Measurements from ENCODE around the gene PPP1R11.
A peak's percentile ranks its signal among the peaks of the same experiment; 100 is the strongest.
"Not testable (repeated sequence)": the region's sequence is repeated elsewhere in the genome, so short reads cannot be mapped to it uniquely, and the experiment has no call there.

PPP1R11 gene

DNA sequence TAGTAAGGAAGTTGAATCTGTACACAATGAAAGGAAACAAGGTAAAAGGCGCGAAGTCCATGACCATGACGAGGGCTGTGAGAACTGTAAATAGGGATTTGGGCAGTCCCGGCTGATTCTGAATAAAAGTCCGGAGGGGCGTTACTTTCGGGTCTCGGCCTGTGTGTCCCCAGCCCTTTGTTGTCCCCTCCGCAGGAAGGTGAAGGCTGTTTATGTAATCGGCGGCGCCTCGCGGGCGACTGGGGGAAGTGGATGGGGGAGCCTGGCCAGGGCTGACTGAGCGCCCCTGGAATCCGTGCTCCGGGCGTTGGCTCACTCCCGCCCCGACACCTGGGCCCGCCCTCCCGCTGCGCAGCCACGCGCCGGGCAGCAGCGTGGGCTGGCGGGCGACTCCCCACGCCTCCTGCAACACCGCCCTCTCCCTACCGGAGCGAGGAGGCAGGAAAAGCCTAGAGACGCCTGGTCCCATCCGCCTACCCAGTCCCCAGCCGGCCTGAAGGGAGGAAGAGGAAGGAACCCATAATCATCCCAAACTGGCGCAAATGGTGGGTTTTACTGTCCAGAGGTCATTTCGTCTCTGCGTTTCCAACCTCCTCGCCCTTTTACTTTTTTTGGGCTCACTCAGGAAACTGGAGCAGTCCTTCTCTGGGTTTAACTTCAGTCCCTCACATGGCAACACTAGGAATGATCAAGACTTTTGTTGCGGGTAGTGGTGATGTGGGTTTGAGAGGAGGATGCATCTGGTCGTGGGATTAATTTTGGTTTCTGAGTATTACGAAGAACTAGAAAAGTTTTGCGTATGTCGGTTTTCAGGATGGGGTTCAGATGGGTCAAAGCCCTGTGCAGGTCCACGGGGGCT is 33.8 kb downstream of the PPP1R11 start:
- Mint-ChIP-seq H3K36me3 (ENCODE audit: low read depth) (no peaks in the 10 kb centered on the region), H3K4me1 (ENCODE audit: low read depth) (peaks cover 54% of the 10 kb centered on the region), H3K9me3 (no peaks in the 10 kb centered on the region), H3K27me3 (peaks cover 60% of the 10 kb centered on the region), H3K4me3 (peak overlapping the region; percentile 75), H3K27ac (peak overlapping the region; percentile 56)

DNA sequence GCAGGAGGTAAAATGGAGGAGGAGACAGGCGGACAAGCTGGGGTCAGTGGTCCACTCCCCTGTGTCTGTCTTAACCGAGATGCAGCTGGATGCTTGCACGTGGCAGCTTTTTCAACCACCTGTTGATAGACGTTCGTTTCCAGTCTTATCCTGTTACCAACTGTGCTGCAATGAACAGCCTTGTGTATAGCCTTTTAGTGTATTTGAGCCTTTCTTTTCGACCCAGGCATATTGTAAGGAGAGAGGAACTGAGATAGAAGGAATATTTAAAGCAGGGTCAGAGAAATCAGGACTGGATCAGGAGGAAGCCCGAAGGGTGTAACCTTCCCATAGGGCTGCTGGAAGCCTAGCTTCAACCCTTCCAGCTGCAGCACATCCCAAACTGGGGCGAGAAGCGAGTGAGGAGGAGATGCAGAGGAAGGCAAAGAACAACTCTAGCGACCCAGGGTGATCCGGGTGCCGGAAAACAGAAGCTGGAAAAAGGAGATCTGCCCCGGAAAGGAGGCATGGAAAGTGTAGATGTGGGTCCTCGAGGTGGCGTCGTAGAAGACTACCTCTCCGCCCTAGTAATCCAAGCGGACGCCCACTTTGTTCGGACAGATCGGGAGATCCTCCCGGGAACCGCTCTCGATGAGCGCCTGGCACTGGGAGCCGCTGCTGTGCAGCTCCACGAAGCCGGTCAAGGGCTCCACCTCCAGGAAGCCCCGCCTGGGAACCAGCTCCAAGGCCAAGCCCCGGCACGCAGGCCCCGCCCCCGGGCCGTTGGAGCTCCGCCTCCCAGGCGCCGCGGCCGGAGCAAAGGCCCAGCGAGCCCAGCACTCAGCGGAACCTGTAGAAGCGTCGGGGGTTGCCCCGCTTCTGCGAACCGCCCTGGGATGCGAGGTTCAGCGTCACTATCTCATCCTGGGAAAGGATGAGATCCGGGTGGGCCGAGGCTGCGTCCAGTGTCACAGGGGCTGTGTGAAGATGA is 34.7 kb downstream of the PPP1R11 start:
- H3K27ac Mint-ChIP-seq, result peak overlapping the region; percentile 56
- no peaks in the 10 kb centered on the region for H3K36me3 Mint-ChIP-seq (ENCODE audit: low read depth)
- H3K4me1 Mint-ChIP-seq (ENCODE audit: low read depth), result peaks cover 54% of the 10 kb centered on the region

DNA sequence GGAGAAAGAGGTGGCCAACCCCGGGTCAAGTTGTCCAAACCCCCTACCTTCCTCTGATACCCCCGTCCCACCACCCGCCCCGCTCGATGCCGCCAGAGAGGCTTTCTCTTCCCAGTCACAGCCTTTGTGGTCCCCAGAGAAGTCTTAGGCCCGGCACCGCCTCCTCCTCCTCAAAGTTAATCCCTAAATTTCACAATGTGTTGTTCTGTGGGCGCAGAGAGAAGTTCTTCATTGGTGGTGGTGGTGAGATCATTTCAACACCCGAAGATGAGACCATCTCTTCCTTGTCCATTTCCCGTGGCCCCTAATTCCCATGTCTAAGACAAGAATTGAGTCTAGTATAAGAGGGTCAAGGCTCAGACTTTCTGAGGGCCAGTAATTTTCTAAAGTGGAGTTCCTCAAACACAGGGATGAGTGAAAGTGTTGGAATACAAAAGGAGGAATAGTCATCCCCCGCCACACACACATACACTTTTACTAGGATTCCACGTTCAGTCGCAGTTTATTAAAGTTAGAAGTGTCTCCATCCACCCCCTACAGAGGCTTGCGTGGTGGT is 35.5 kb downstream of the PPP1R11 start:
- Mint-ChIP-seq H3K27me3 (peaks cover 53% of the 10 kb centered on the region), H3K27ac (no peak overlapping the region), H3K36me3 (ENCODE audit: low read depth) (no peaks in the 10 kb centered on the region), H3K4me3 (peak overlapping the region; percentile 80), H3K9me3 (no peaks in the 10 kb centered on the region), H3K4me1 (ENCODE audit: low read depth) (peaks cover 54% of the 10 kb centered on the region)

More for the DNA sequence above, 34.7 kb downstream of the PPP1R11 start:
- Mint-ChIP-seq H3K4me3 (peak overlapping the region; percentile 75), H3K27me3 (peaks cover 58% of the 10 kb centered on the region), H3K9me3 (no peaks in the 10 kb centered on the region)

DNA sequence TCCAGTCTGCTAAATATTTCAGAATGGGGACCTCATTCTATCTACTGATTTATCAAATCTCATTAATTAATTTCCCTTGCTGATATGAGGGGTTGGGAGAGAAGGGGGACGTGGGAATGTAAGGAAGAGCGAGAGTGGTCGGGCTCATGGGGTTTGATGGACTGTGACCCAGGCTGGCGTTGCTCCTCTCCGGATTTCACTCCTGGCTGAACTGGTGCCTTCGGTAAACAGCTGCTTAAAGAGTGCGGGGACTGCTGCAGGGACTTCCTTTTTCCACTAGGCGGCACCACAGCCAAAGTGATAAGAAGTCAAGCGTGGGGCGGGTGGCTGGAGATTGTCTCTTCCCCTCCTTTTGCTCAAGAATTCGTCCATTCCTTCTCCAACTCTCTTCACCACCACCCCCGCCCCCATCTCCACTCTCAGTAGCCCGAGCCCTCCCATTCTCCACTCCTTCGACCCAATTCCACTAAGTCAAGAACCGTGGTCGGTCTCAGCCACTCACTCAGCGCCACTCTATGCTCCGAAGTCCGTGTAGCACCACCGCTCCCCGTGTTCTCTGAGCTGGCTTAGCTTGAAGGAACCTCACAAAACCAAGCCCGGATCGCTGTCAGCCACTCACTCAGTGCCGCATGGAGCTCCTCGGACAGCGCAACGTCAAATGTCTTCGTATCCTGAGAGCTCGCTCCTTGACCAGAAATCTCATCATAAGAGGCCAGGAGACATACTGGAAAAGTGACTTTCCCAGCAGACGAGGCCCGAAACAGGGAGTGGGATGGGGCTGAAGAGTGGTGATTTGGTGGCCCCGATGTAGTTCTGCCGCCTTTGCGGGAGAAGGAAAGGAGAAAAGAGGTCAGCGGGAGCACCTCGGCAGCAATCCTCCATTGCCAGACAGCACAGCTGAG is 36.2 kb downstream of the PPP1R11 start:
- peaks cover 47% of the 10 kb centered on the region for H3K4me1 Mint-ChIP-seq (ENCODE audit: low read depth)
- peaks cover 60% of the 10 kb centered on the region for H3K27me3 Mint-ChIP-seq
- peak overlapping the region; percentile 80 for H3K4me3 Mint-ChIP-seq
- H3K27ac Mint-ChIP-seq, result peak overlapping the region; percentile 61
- no peaks in the 10 kb centered on the region for H3K36me3 Mint-ChIP-seq (ENCODE audit: low read depth)
- no peaks in the 10 kb centered on the region for H3K9me3 Mint-ChIP-seq

DNA sequence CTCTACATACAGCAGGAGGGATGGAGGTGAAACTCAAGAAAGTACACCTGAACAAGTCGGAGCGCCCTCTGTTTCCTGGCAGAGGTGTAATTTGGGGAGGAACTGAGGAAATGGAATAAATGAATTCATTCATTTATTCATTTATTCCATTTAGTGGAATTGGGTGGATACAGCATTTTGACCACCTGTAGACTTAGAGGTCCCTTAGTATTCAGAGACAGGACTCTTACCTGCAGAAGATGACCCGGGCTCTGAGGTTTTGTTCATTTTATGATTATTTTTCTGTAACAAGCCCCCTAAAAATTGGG is 36.8 kb downstream of the PPP1R11 start:
- H3K27me3 Mint-ChIP-seq, result peaks cover 60% of the 10 kb centered on the region
- peaks cover 44% of the 10 kb centered on the region for H3K4me1 Mint-ChIP-seq (ENCODE audit: low read depth)
- H3K9me3 Mint-ChIP-seq, result no peaks in the 10 kb centered on the region
- H3K36me3 Mint-ChIP-seq (ENCODE audit: low read depth), result no peaks in the 10 kb centered on the region
- no peak overlapping the region for H3K27ac Mint-ChIP-seq
- peak overlapping the region; percentile 80 for H3K4me3 Mint-ChIP-seq

DNA sequence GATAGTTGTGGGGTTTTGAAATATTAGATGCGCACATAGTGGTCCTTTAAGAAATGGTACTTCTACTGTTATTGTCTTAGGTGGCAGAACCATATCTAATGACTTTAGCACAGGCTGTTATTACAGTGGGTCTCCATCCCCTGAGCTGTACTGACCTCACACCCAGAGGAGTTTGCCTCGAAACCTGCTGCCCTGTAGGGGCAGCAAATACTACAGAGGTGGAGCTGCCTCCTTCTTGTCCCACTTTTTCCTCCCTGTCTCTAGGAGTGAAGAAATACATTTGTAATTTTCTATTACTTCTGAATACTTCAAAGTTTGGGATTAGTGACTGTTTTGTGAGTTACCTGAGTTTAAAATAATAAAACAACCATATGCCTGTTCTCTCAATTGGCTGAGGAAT is 37.7 kb downstream of the PPP1R11 start:
- no peak overlapping the region for H3K27ac Mint-ChIP-seq

DNA sequence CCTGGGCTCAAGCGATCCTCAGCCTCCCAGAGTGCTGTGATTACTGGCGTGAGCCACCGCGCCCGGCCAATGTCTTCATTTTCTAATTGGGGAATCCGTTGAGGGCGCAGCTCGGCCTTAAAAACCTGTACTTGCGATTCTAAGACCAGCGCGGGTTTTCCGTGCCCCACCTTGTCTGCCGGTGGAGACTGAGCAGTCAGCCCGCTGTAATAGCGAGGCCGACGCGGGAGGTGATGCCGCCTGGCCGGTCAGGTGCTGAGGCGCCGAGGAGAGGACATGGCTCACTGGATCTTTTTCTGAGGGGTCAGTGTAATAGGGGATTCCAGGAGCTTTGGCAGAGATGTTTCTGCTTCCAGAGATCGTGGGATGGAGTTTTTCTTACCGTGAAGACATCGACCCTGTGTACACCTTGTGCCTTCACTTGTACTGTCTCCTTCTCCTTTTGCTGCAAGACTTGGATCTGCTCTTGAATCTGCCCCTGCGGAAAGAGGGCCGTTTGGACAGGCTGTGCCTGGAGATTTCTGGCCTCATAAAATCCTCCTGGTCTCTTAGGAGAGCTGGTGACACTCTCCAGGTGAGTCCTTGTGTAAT is 44.4 kb downstream of the PPP1R11 start:
- no peaks in the 10 kb centered on the region for H3K9me3 Mint-ChIP-seq
- H3K27me3 Mint-ChIP-seq, result peaks cover 62% of the 10 kb centered on the region
- no peak overlapping the region for H3K27ac Mint-ChIP-seq
- no peaks in the 10 kb centered on the region for H3K36me3 Mint-ChIP-seq (ENCODE audit: low read depth)
- H3K4me1 Mint-ChIP-seq (ENCODE audit: low read depth), result peaks cover 13% of the 10 kb centered on the region
- no peak overlapping the region for H3K4me3 Mint-ChIP-seq

More for the DNA sequence above, 37.7 kb downstream of the PPP1R11 start:
- peaks cover 55% of the 10 kb centered on the region for H3K27me3 Mint-ChIP-seq
- no peak overlapping the region for H3K4me3 Mint-ChIP-seq
- H3K36me3 Mint-ChIP-seq (ENCODE audit: low read depth), result no peaks in the 10 kb centered on the region
- H3K9me3 Mint-ChIP-seq, result no peaks in the 10 kb centered on the region
- peaks cover 39% of the 10 kb centered on the region for H3K4me1 Mint-ChIP-seq (ENCODE audit: low read depth)

DNA sequence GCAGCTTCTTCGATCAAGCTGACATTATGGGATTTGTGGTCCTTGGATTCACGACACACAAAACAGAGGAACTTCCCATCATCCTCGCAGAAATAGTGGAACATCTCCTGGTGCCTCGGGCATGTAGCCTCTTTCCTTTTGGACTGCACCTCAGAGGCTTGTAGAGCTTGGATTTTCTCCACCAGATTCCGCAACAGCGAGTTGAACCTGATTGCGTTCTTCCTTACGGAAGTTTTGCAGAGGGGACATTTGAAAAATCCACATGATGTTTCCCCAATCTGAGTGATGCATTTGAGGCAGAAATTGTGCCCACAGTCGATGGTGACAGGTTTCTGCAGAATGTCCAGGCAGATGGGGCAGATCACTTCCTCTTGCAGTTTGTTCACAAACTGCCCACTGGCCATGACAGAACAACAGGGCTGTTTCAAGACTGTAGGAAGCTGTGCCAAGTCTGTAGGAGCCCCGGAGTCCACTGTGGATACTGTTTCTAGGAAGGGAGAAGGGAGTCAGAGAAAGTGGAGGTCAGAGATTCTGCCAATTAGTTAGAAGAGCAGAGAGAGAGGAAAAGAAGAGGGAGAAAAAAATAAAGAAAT is 45.5 kb downstream of the PPP1R11 start:
- Mint-ChIP-seq H3K9me3 (no peaks in the 10 kb centered on the region), H3K4me1 (ENCODE audit: low read depth) (peaks cover 13% of the 10 kb centered on the region), H3K4me3 (no peak overlapping the region), H3K36me3 (ENCODE audit: low read depth) (no peaks in the 10 kb centered on the region), H3K27ac (no peak overlapping the region), H3K27me3 (peaks cover 63% of the 10 kb centered on the region)

DNA sequence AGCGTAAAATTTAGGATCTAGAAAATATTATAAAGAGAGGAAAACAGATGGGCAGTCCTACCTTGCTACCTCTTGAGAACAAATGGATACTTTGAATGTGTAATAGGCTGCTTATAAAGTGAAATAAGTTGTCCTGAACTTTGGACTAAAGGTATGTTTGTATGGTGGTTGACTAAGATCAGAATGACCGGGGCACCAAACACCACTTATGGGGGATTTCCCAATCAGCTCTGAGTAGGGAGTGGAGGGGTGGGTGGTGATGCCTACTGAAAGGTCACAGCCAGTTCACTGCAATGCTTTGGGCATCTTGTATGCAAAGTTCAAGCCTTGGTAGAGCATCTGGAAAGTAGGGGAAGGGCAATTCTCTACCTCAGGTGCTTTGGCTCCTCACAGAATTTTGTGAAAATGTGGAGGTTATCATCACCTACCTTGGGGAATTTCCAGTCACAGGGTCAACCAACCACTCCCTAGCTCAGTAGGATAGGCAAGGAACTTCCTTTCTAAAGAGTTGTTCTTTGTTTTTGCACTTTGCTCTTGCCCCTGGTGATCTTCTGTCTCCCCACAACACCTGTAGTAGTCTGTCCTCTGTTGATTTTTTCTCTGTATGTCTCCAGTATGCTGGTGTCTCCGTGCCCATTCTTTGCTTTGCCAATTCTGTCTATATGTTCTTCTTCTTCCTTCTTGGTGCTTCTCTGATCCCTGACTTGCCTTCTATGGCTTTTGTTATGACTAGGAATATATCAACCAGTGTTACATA is 46.2 kb downstream of the PPP1R11 start, which contains the start of gene TRIM31:
Gene TRIM31, minus strand, starts transcription at position 88 of the 757 bp plus-strand sequence. CDS start 285 bp downstream, outside the sequence.
- H3K27ac Mint-ChIP-seq, result no peak within 1 kb of the TSS
- no peaks in the 10 kb centered on the region for H3K36me3 Mint-ChIP-seq (ENCODE audit: low read depth)
- peaks cover 59% of the 10 kb centered on the region for H3K27me3 Mint-ChIP-seq
- no peaks in the 10 kb centered on the region for H3K9me3 Mint-ChIP-seq
- H3K4me1 Mint-ChIP-seq (ENCODE audit: low read depth), result peaks cover 13% of the 10 kb centered on the region
- no peak within 1 kb of the TSS for H3K4me3 Mint-ChIP-seq

DNA sequence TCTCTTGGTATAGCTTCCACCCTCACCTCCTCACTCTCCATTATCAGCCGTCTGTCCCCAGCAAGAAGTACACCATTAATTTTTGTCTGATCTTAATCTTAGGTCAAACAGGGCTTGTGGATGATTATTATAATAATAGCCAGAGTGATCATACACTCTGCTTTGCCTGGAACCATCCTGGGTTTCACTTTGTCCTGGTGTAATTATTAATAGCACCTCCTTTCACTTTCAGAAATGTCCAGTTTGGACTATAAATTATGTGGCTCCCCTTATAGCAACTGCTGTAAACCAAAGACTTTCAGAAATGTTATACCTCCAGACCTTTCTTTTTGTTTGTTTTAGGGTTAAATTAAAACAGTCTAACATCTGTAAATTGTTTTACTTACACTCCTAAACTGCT is 46.8 kb downstream of the PPP1R11 start:
- peaks cover 52% of the 10 kb centered on the region for H3K27me3 Mint-ChIP-seq
- H3K36me3 Mint-ChIP-seq (ENCODE audit: low read depth), result no peaks in the 10 kb centered on the region
- H3K9me3 Mint-ChIP-seq, result no peaks in the 10 kb centered on the region
- no peak overlapping the region for H3K27ac Mint-ChIP-seq
- peaks cover 13% of the 10 kb centered on the region for H3K4me1 Mint-ChIP-seq (ENCODE audit: low read depth)
- no peak overlapping the region for H3K4me3 Mint-ChIP-seq

DNA sequence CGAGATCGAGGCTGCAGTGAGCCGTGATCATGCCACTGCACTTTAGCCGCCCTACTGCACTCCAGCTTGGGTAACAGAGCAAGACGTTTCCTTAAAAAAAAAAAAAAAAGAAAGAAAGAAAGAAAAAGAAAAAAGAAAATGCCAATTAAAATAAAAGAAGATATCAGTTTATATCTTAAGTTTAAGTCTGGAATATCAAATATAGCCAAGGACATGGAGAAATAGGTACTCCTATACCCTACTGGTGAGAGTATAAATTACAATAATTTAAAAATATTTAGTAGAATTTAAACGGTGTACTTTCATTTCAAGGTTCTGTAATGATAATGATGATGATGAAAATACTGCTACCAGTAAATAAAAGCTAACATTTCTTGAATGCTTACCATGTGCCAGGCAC is 49.7 kb downstream of the PPP1R11 start:
- Mint-ChIP-seq H3K4me3 (no peak overlapping the region), H3K4me1 (ENCODE audit: low read depth) (peaks cover 13% of the 10 kb centered on the region), H3K27ac (no peak overlapping the region), H3K9me3 (no peaks in the 10 kb centered on the region), H3K27me3 (peaks cover 37% of the 10 kb centered on the region), H3K36me3 (ENCODE audit: low read depth) (no peaks in the 10 kb centered on the region)

DNA sequence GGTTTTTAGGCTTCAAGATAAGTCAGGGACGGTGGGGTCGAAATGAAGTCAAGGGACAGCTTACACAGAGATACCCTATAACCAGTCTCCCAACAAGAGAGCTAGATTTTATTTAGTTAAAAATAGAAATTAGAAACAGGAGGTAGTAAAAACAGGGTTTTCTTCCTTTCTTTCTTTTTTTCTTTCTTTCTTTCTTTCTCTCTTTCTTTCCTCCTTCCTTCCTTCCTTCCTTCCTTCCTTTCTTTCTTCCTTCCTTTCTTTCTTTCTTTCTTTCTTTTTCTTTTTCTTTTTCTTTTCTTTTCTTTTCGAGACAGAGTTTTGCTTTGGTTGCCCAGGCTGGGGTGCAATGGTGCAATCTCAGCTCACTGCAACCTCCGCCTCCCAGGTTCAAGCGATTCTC is 51.7 kb downstream of the PPP1R11 start:
- not testable (repeated sequence) for H3K4me1 Mint-ChIP-seq (ENCODE audit: low read depth); H3K9me3 Mint-ChIP-seq; H3K4me3 Mint-ChIP-seq; H3K36me3 Mint-ChIP-seq (ENCODE audit: low read depth); H3K27ac Mint-ChIP-seq
- peaks cover 30% of the 10 kb centered on the region for H3K27me3 Mint-ChIP-seq

All from stimulated activated naive CD8-positive, alpha-beta T cell treated with anti-CD3 and anti-CD28 coated beads, Interleukin-15, Interleukin-2, amounts not matched to agents 100 ng/mL and 50 ng/mL, for 24 hours (primary cell).